Transverse colon (tissue), 4 donors: Measurements from ENCODE around the gene TGFBR2. TPM values are rescaled to one million over a fixed set of nuclear protein-coding genes. Genes with fewer than 3 reads are reported as not detected.

Source experiments
- DNase-seq: peaks from one replicate; pipeline ENCODE4 v3.0.0-alpha.2; 2019
- H3K27ac ChIP-seq, 4 donors: fragments of 200-600 bp; sonication (generic); 2 replicates each; pipeline ENCODE4 v1.5.1; 2016 to 2018; ENCODE audit warnings: inconsistent platforms in 4 of 4
- H3K27me3 ChIP-seq: fragments of 200-600 bp; sonication (generic); 2 replicates; pipeline ENCODE4 v1.5.1; 2017; ENCODE audit warnings: inconsistent platforms
- H3K36me3 ChIP-seq, 4 donors: fragments of 200-600 bp; sonication (generic); 2 replicates each; pipeline ENCODE4 v1.5.1; 2017 to 2019; ENCODE audit warnings: inconsistent platforms in 4 of 4
- H3K4me1 ChIP-seq, 4 donors: fragments of 200-600 bp; sonication (generic); 2 replicates each; pipeline ENCODE4 v1.5.1; 2017 to 2020; ENCODE audit warnings: inconsistent platforms in 4 of 4
- H3K4me3 ChIP-seq, 4 donors: fragments of 200-600 bp; sonication (generic); 1 replicate in 1 of 4; 2 replicates in 3 of 4; pipeline versions ENCODE4 v1.5.1 to v1.6.1; 2017 to 2019; ENCODE audit warnings: inconsistent platforms in 4 of 4
- H3K9me3 ChIP-seq, 2 donors: fragments of 200-600 bp; sonication (generic); 2 replicates each; pipeline ENCODE4 v1.5.1; 2017 to 2019; ENCODE audit warnings: inconsistent platforms in 2 of 2
- CTCF ChIP-seq, 5 experiments: fragments of 200-600 bp in 3 of 5; fragments of 450-650 bp in 2 of 5; sonication (generic) in 3 of 5; IDR thresholded peaks; 1 replicate in 2 of 5; 2 replicates in 3 of 5; pipeline ENCODE4 v1.5.1; 2016 to 2017; ENCODE audit warnings: antibody characterized with exemption in 5 of 5, inconsistent platforms in 3 of 5, mild to moderate bottlenecking in 2 of 5, moderate library complexity in 1 of 5
- EP300 ChIP-seq: sonication (generic); formaldehyde crosslinking; IDR thresholded peaks from one replicate; pipeline ENCODE4 v1.6.1; 2017; ENCODE audit warnings: antibody characterized with exemption, low read depth
- POLR2A ChIP-seq: fragments of 450-650 bp; IDR thresholded peaks from one replicate; pipeline ENCODE4 v1.6.1; 2016; ENCODE audit warnings: antibody characterized with exemption, mild to moderate bottlenecking, moderate library complexity
- POLR2AphosphoS5 ChIP-seq, 3 donors: sonication (generic); formaldehyde crosslinking; IDR thresholded peaks; one replicate each; pipeline ENCODE4 v1.6.1; 2016; ENCODE audit warnings: antibody characterized with exemption in 3 of 3
- WGBS, 2 donors: methylation state at CpG; one replicate each; pipeline ENCODE4 v1.1.5; 2018; ENCODE audit warnings: low coverage in 1 of 2; 5-methylcytosine and 5-hydroxymethylcytosine counted together
- in situ Hi-C, 4 donors: fragments of 200-750 bp; cut with MboI; loops; one replicate each; pipeline versions ENCODE4 v1.15.0 to v1.15.1; 2017; ENCODE audit warnings: low sequenced_read_pairs in 3 of 4, low pct_ligation_motif_present in 1 of 4, low pct_unique_long_range_greater_than_20kb in 1 of 4
- intact Hi-C: fragments of 100-400 bp; cut with DNase I; formaldehyde crosslinking; loops from one replicate; pipeline ENCODE4 v1.15.1; 2023; ENCODE audit warnings: low total_unique reads
- total RNA-seq, 4 donors: library from RNA; depleted of rRNA; stranded (reverse); fragments of >200 nt; gene quantifications; one replicate each; pipeline ENCODE4 v1.1.0, GENCODE V29; 2016

The TGFBR2 gene
- total RNA-seq, 4 donors from 2014 or later, result 63.2 to 179 (median 98.5) TPM

- DNase-seq, result no peak
- no peak overlapping the region for H3K4me3 ChIP-seq
- TF ChIP-seq POLR2A (no peak), POLR2AphosphoS5 (IDR thresholded peaks at IDR 0.05) (no peak), EP300 (no peak), CTCF (IDR thresholded peaks at IDR 0.05) (no peak)
- intact Hi-C loops (no loop called here), in situ Hi-C loops (no loop called here)
- H3K27me3 ChIP-seq, result no peaks in the 10 kb centered on the region
- H3K27ac ChIP-seq, result no peak overlapping the region
- WGBS, 2 donors, result 90 to 95% methylated on average over 2 of the region's 2 CpGs
- H3K4me1 ChIP-seq, result peaks cover 0 to 24% (median 7%) of the 10 kb centered on the region in 4 donors
- no peaks in the 10 kb centered on the region for H3K9me3 ChIP-seq
- H3K36me3 ChIP-seq, result no peaks in the 10 kb centered on the region
These were observed 105.5 kb downstream of the TGFBR2 start for GRCh38 chr3:30711867-30712266.

- Histone ChIP-seq H3K27me3 (no peaks in the 10 kb centered on the region), H3K4me1 (peaks cover 0 to 24% (median 7%) of the 10 kb centered on the region in 4 donors), H3K27ac (no peak overlapping the region), H3K9me3 (no peaks in the 10 kb centered on the region), H3K4me3 (no peak overlapping the region), H3K36me3 (no peaks in the 10 kb centered on the region)
- in situ Hi-C loops (no loop called here), intact Hi-C loops (no loop called here)
- WGBS, 2 donors, result 61 to 66% methylated on average over 4 of the region's 4 CpGs
- TF ChIP-seq POLR2AphosphoS5 (IDR thresholded peaks at IDR 0.05) (no peak), EP300 (no peak), POLR2A (no peak), CTCF (IDR thresholded peaks at IDR 0.05) (no peak)
- DNase-seq, result no peak
These were observed 106.6 kb downstream of the TGFBR2 start for GRCh38 chr3:30712991-30713390.

GRCh38 chr3:30713885-30714503 lies 107.6 kb downstream of the TGFBR2 start:
- in situ Hi-C loops, result no loop called here
- TF ChIP-seq CTCF (IDR thresholded peaks at IDR 0.05) (no peak), EP300 (no peak), POLR2AphosphoS5 (IDR thresholded peaks at IDR 0.05) (no peak), POLR2A (no peak)
- 98% methylated on average over 3 of the region's 3 CpGs; no CpG with 5 or more reads in 1 of the 2 donors for WGBS, 2 donors

GRCh38 chr3:30719536-30719935 lies 113.1 kb downstream of the TGFBR2 start:
- no peak for DNase-seq
- no peaks in the 10 kb centered on the region for H3K27me3 ChIP-seq
- H3K4me1 ChIP-seq, result peaks cover 4 to 7% (median 6%) of the 10 kb centered on the region in 4 donors
- no peaks in the 10 kb centered on the region for H3K9me3 ChIP-seq
- no peak overlapping the region for H3K27ac ChIP-seq
- no peak overlapping the region for H3K4me3 ChIP-seq
- in situ Hi-C loops (no loop called here), intact Hi-C loops (no loop called here)
- WGBS, 2 donors, result 92 to 96% methylated on average over 3 of the region's 3 CpGs
- TF ChIP-seq POLR2AphosphoS5 (IDR thresholded peaks at IDR 0.05) (no peak), CTCF (IDR thresholded peaks at IDR 0.05) (no peak), POLR2A (no peak), EP300 (no peak)
- no peaks in the 10 kb centered on the region for H3K36me3 ChIP-seq

More at GRCh38 chr3:30713885-30714503, 107.6 kb downstream of the TGFBR2 start:
- DNase-seq, result no peak
- Histone ChIP-seq H3K4me1 (peaks cover 0 to 23% (median 7%) of the 10 kb centered on the region in 4 donors), H3K27ac (no peak overlapping the region), H3K36me3 (no peaks in the 10 kb centered on the region), H3K4me3 (no peak overlapping the region), H3K9me3 (no peaks in the 10 kb centered on the region), H3K27me3 (no peaks in the 10 kb centered on the region)
- intact Hi-C loops, result loop anchor here (1.0 kb wide), 1 partner anchor 26 kb away; no protein-coding TSS in a partner anchor
